Tibial nerve (tissue), 4 donors: ENCODE measurements around the gene VPS13D.

ENCODE experiments used
- CTCF ChIP-seq, 5 experiments: fragments of 200-600 bp in 3 of 5; fragments of 450-650 bp in 2 of 5; sonication (generic) in 3 of 5; IDR thresholded peaks; one replicate each; pipeline ENCODE4 v1.5.1; 2016 to 2019; ENCODE audit warnings: antibody characterized with exemption in 5 of 5, mild to moderate bottlenecking in 3 of 5, moderate library complexity in 2 of 5
- EP300 ChIP-seq, 2 donors: sonication (generic); formaldehyde crosslinking; IDR thresholded peaks; one replicate each; pipeline ENCODE4 v1.6.1; 2017; ENCODE audit warnings: antibody characterized with exemption in 2 of 2, mild to moderate bottlenecking in 1 of 2

- TF ChIP-seq CTCF (IDR thresholded peaks at IDR 0.05) = no peak
- no peak for TF ChIP-seq EP300 (IDR thresholded peaks at IDR 0.05)
Observed at GRCh38 chr1:12480041-12480440, 250.2 kb downstream of the VPS13D start.
